ENCODE measurements around the gene RAB6B.

DNA sequence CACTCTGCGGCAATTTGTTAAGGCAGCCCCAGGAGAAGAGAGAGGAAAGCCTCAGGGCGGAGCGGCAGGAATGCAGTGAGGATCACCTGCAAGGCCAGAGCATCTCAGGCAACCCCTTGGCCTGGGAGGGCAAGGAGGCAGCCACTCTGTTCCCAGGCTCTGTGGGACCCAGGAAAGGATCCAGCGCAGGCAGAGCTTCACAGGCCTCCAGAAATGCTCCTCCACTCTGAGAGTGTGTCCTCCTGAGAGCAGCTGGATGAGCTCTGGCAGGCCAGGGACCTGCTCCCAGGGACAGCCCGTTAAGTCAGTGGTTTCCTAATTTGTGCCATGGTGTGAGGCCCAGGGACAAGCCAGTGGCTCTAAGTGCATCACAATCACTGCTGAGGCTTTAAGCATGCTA is 35.2 kb downstream of the RAB6B start:
- no peak for TF ChIP-seq CTCF (conservative IDR thresholded peaks at IDR 0.05; ENCODE audit: low read depth, low read length)
- TF ChIP-seq EZH2 (IDR thresholded peaks at IDR 0.05; ENCODE audit: borderline replicate concordance, low read depth, low read length, poor library complexity, severe bottlenecking) = no peak
